HCT116 (cell line): ENCODE results near the gene HLA-DPA1. TPM values are rescaled to one million over a fixed set of nuclear protein-coding genes. Genes with fewer than 3 reads are reported as not detected.

Source experiments
- ATAC-seq: fragments of 200-7000 bp; cut with Tn5 transposase; 2 replicates; pipeline ENCODE4 v1.9.1; 2020; ENCODE audit warnings: mild to moderate bottlenecking, moderate library complexity
- BruUV-seq: library from RNA; stranded (reverse); fragments of 400-500 nt; replicated peaks from 2 replicates; lab custom pipeline; 2021; lab: Mats Ljungman, UMichigan
- CTCF ChIA-PET: fragments of 300-600 bp; sonication (Branson Sonifier 250); formaldehyde crosslinking; loops from one replicate; lab custom pipeline; 2021; ENCODE audit warnings: antibody characterized with exemption; lab: Charles Lee
- POLR2A ChIA-PET: fragments of 300-600, 350-600 bp; sonication (Branson Sonifier 250); formaldehyde crosslinking; loops from one replicate; lab custom pipeline; 2021; ENCODE audit warnings: antibody characterized with exemption; lab: Charles Lee
- RAD21 ChIA-PET, 2 experiments: fragments of 300-600 bp; sonication (Branson Sonifier 250); formaldehyde crosslinking; loops; one replicate each; lab custom pipeline; 2023; ENCODE audit warnings: low total read pairs in 2 of 2; ENCODE audit not compliant: uncharacterized antibody in 2 of 2, unreplicated experiment in 2 of 2, low non-redundant PET in 1 of 2; lab: Charles Lee
- DNase-seq: peaks from one replicate; pipeline ENCODE4 v3.0.0-alpha.2; 2010; ENCODE audit warnings: low read depth, low spot score
- H2AFZ ChIP-seq: fragments of 200-600 bp; shearing (Covaris generic), sonication (generic); 2 replicates; pipeline ENCODE4 v1.6.1; 2017; ENCODE audit warnings: low read depth, mixed run types, mixed read lengths, antibody characterized with exemption, low read length; ENCODE audit not compliant: poor library complexity, severe bottlenecking
- H3K27ac ChIP-seq: 2 replicates; pipeline ENCODE4 v1.5.1; 2012; ENCODE audit warnings: low read depth, low read length
- H3K27me3 ChIP-seq: fragments of 200-600 bp; sonication (generic); 2 replicates; pipeline ENCODE4 v1.6.1; 2016; ENCODE audit warnings: mixed run types, low read length, mixed read lengths; ENCODE audit not compliant: insufficient read depth
- H3K36me3 ChIP-seq, 2 experiments: fragments of 200-500 bp in 1 of 2; fragments of 200-600 bp in 1 of 2; sonication (Bioruptor generic) in 1 of 2; sonication (generic) in 1 of 2; 2 replicates each; pipeline versions ENCODE4 v1.5.1 to v1.6.1; 2014 to 2016; ENCODE audit warnings: low read length in 2 of 2, inconsistent platforms in 1 of 2, mixed read lengths in 1 of 2, mixed run types in 1 of 2; ENCODE audit not compliant: insufficient read depth in 2 of 2, control insufficient read depth in 1 of 2
- H3K4me1 ChIP-seq, 2 experiments: fragments of 200-600 bp in 1 of 2; sonication (generic) in 1 of 2; 2 replicates each; pipeline versions ENCODE4 v1.5.1 to v1.6.1; 2012 to 2017; ENCODE audit warnings: low read length in 2 of 2, inconsistent platforms in 1 of 2, mild to moderate bottlenecking in 1 of 2, mixed read lengths in 1 of 2, mixed run types in 1 of 2, moderate library complexity in 1 of 2; ENCODE audit not compliant: insufficient read depth in 2 of 2, control insufficient read depth in 1 of 2
- H3K4me2 ChIP-seq: fragments of 200-600 bp; sonication (generic); 2 replicates; pipeline ENCODE4 v1.6.1; 2017; ENCODE audit warnings: mixed run types, low read length, mixed read lengths
- H3K4me3 ChIP-seq, 2 experiments: fragments of 200-600 bp in 1 of 2; sonication (generic) in 1 of 2; replicated peaks in 1 of 2; 2 replicates each; pipeline ENCODE4 v1.5.1; 2011 to 2016; ENCODE audit warnings: low read length in 2 of 2, control low read depth in 1 of 2, low read depth in 1 of 2, mild to moderate bottlenecking in 1 of 2, mixed read lengths in 1 of 2, mixed run types in 1 of 2
- H3K79me2 ChIP-seq: fragments of 200-600 bp; sonication (generic); 2 replicates; pipeline ENCODE4 v1.6.1; 2017; ENCODE audit warnings: mild to moderate bottlenecking, mixed run types, low read length, moderate library complexity, mixed read lengths; ENCODE audit not compliant: insufficient read depth
- H3K9ac ChIP-seq: fragments of 200-600 bp; sonication (generic); 2 replicates; pipeline ENCODE4 v1.6.1; 2016; ENCODE audit warnings: low read length, mixed read lengths
- H3K9me2 ChIP-seq: fragments of 200-600 bp; sonication (generic), shearing (Covaris generic); 2 replicates; pipeline ENCODE4 v1.6.1; 2017; ENCODE audit warnings: mixed run types, mild to moderate bottlenecking, moderate library complexity; ENCODE audit not compliant: insufficient read depth
- H3K9me3 ChIP-seq, 2 experiments: fragments of 200-500 bp in 1 of 2; fragments of 200-600 bp in 1 of 2; sonication (Bioruptor generic) in 1 of 2; sonication (generic) in 1 of 2; 2 replicates each; pipeline ENCODE4 v1.6.1; 2014 to 2017; ENCODE audit warnings: low read length in 2 of 2, mixed read lengths in 2 of 2, inconsistent platforms in 1 of 2, low read depth in 1 of 2, mild to moderate bottlenecking in 1 of 2, mixed run types in 1 of 2, moderate library complexity in 1 of 2; ENCODE audit not compliant: control insufficient read depth in 1 of 2, insufficient read depth in 1 of 2
- H4K20me1 ChIP-seq: fragments of 200-600 bp; sonication (generic), shearing (Covaris generic); 2 replicates; pipeline ENCODE4 v1.6.1; 2017; ENCODE audit warnings: mixed run types, mild to moderate bottlenecking, moderate library complexity; ENCODE audit not compliant: insufficient read depth
- CBX3 ChIP-seq: IDR thresholded peaks from 2 replicates; pipeline ENCODE4 v1.6.1; 2012; ENCODE audit warnings: low read depth
- CEBPB ChIP-seq: IDR thresholded peaks from 2 replicates; pipeline ENCODE4 v1.6.1; 2012; ENCODE audit warnings: low read depth
- EGR1 ChIP-seq: IDR thresholded peaks from 2 replicates; pipeline ENCODE4 v1.6.1; 2012; ENCODE audit warnings: low read depth
- ELF1 ChIP-seq: IDR thresholded peaks from 2 replicates; pipeline ENCODE4 v1.6.1; 2012; ENCODE audit warnings: low read depth, borderline replicate concordance
- EZH2phosphoT487 ChIP-seq: fragments of 200-600 bp; IDR thresholded peaks from 2 replicates; pipeline ENCODE4 v1.6.1; 2018; ENCODE audit warnings: antibody characterized with exemption, borderline replicate concordance
- JUND ChIP-seq: IDR thresholded peaks from 2 replicates; pipeline ENCODE4 v1.6.1; 2012
- POLR2A ChIP-seq: IDR thresholded peaks from 2 replicates; pipeline ENCODE4 v1.7.0; 2011; ENCODE audit warnings: borderline replicate concordance; ENCODE audit not compliant: insufficient read depth, insufficient read length; ENCODE audit errors: extremely low read depth
- RAD21 ChIP-seq: IDR thresholded peaks from 2 replicates; pipeline ENCODE4 v1.6.1; 2012; ENCODE audit warnings: low read depth, mild to moderate bottlenecking
- SRF ChIP-seq: IDR thresholded peaks from 2 replicates; pipeline ENCODE4 v1.6.1; 2012; ENCODE audit warnings: low read depth
- TCF7L2 ChIP-seq: IDR thresholded peaks from 2 replicates; pipeline ENCODE4 v1.7.0; 2011; ENCODE audit warnings: borderline replicate concordance, inconsistent platforms; ENCODE audit not compliant: insufficient read depth, insufficient read length; ENCODE audit errors: extremely low read depth
- ZNF274 ChIP-seq: fragments of 200-500 bp; sonication (Bioruptor generic); IDR thresholded peaks from 2 replicates; pipeline ENCODE4 v1.6.1; 2014; ENCODE audit warnings: mild to moderate bottlenecking, low read depth, low read length, inconsistent platforms
- intact Hi-C: fragments of 100-400 bp; cut with micrococcal nuclease; formaldehyde crosslinking; loops from 2 replicates; pipeline ENCODE4 v1.10.0; 2022
- total RNA-seq: library from RNA; stranded (reverse); gene quantifications from one replicate; pipeline ENCODE4 v1.2.1, GENCODE V29; 2021; ENCODE audit not compliant: unreplicated experiment
- TF ChIP-seq, protein P1 (sequence below), 3 experiments: fragments of 200-600 bp in 1 of 3; sonication (generic) in 1 of 3; IDR thresholded peaks in 2 of 3; conservative IDR thresholded peaks in 1 of 3; 2 replicates each; pipeline ENCODE4 v1.5.1; 2012 to 2017; ENCODE audit warnings: low read depth in 2 of 3, low read length in 2 of 3, antibody characterized with exemption in 1 of 3, borderline replicate concordance in 1 of 3, control low read depth in 1 of 3, mild to moderate bottlenecking in 1 of 3, mixed read lengths in 1 of 3, mixed run types in 1 of 3, moderate library complexity in 1 of 3; ENCODE audit not compliant: insufficient read depth in 1 of 3
- TF ChIP-seq, protein P2 (sequence below): IDR thresholded peaks from 2 replicates; pipeline ENCODE4 v1.6.1; 2012

The HLA-DPA1 gene
- total RNA-seq, 1 experiment from 2014 or later = 0.89 TPM

DNA sequence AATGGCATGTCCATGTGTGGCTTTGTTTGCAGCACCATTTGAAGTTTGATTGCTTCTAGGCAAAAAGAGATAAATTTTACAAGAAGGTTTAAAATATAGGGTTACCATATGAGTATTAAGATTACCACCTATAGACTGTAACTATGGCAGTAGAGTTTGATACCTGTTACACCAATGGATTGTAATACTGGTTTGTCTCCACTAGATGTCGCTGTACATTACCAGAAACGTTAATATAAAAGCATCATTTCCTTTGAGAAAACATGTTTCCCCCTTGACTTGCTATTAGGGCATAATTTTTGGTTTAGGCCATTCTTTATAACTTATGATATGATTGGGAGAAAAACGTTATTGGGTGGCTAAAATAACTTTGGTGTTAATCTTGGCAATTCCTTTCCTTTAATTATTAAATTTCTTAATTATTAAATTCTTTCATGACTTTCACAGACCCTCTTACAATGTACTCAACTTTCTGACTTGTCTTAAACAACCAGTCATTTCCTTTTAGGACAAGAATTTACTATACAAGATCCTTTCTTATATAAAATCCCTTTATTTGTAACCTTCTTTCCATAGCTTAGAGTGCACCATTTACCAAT is 45.2 kb upstream of the HLA-DPA1 start:
- peak; percentile 70 for ATAC-seq
- Histone ChIP-seq H3K4me3 (no peak overlapping the region), H3K9ac (no peak overlapping the region), H3K79me2 (no peaks in the 10 kb centered on the region), H3K27me3 (peaks cover 14% of the 10 kb centered on the region; the same call in 1 of the 2 replicates), H3K9me2 (no peaks in the 10 kb centered on the region), H2AFZ (peak overlapping the region; percentile 47), H3K4me2 (no peak overlapping the region), H4K20me1 (no peaks in the 10 kb centered on the region), H3K36me3 (no peaks in the 10 kb centered on the region), H3K9me3 (no peaks in the 10 kb centered on the region), H3K27ac (no peak overlapping the region), H3K4me1 (peaks cover 0 to 4% of the 10 kb centered on the region in 2 experiments; a peak in 1 of 4 replicates)
- peak; percentile 46 for DNase-seq
- intact Hi-C loops = loop anchor here (1.0 kb wide), 1 partner anchor 131 kb away; no protein-coding TSS in a partner anchor
- ChIA-PET CTCF (interaction anchor here (0.8 kb wide), 1 partner anchor 131 kb away, joined by 5 read pairs; no protein-coding TSS in a partner anchor), POLR2A (no interaction called here), RAD21 (no interaction called here)
- TF ChIP-seq, protein P1, sequence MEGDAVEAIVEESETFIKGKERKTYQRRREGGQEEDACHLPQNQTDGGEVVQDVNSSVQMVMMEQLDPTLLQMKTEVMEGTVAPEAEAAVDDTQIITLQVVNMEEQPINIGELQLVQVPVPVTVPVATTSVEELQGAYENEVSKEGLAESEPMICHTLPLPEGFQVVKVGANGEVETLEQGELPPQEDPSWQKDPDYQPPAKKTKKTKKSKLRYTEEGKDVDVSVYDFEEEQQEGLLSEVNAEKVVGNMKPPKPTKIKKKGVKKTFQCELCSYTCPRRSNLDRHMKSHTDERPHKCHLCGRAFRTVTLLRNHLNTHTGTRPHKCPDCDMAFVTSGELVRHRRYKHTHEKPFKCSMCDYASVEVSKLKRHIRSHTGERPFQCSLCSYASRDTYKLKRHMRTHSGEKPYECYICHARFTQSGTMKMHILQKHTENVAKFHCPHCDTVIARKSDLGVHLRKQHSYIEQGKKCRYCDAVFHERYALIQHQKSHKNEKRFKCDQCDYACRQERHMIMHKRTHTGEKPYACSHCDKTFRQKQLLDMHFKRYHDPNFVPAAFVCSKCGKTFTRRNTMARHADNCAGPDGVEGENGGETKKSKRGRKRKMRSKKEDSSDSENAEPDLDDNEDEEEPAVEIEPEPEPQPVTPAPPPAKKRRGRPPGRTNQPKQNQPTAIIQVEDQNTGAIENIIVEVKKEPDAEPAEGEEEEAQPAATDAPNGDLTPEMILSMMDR (IDR thresholded peaks at IDR 0.05 in 2 of 3, conservative IDR thresholded peaks at IDR 0.05 in 1 of 3; ENCODE audit: borderline replicate concordance in 1 of 3, insufficient read depth in 1 of 3, low read depth in 2 of 3, low read length in 2 of 3) = peak; percentile 60 to 84 (median 74)
- TF ChIP-seq CEBPB (no peak), RAD21 (peak; percentile 70)
- no TSS peak for BruUV-seq

DNA sequence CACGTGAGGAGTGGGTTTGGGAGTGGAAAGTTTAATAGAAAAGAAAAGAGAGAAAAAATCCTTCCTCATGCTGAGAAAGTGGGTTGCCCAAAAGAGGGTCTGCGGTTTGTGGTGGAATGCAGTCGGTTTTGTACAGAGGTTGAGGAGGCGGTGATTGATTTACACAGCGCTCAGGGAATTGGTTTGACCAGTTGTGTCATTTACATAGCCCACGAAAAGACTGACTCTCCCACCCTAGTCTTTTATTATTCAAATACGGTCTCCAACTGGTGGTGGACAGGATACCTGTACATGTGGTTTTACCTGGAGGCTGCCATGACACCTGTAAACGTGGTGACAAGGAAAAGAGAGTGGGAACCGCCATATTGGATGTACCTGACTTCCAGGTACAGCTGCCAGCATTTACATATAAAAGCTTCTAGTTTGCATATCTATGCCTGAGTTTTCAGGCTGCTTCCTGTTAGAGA is 44.4 kb upstream of the HLA-DPA1 start:
- H3K9me2 ChIP-seq = no peaks in the 10 kb centered on the region
- ChIA-PET CTCF (no interaction called here), POLR2A (no interaction called here), RAD21 (no interaction called here)
- intact Hi-C loops = loop anchor here (1.0 kb wide), 1 partner anchor 131 kb away; no protein-coding TSS in a partner anchor
- peak overlapping the region; percentile 4 for H2AFZ ChIP-seq
- H3K36me3 ChIP-seq = no peaks in the 10 kb centered on the region
- no peak overlapping the region for H3K4me3 ChIP-seq
- no peak overlapping the region for H3K9ac ChIP-seq
- no peak overlapping the region for H3K27ac ChIP-seq
- DNase-seq (no peak), ATAC-seq (no peak)
- no peaks in the 10 kb centered on the region for H3K4me1 ChIP-seq
- no TSS peak for BruUV-seq
- H3K79me2 ChIP-seq = no peaks in the 10 kb centered on the region
- H3K9me3 ChIP-seq = no peaks in the 10 kb centered on the region
- peaks cover 16% of the 10 kb centered on the region; the same call in 1 of the 2 replicates for H3K27me3 ChIP-seq
- H4K20me1 ChIP-seq = no peaks in the 10 kb centered on the region
- H3K4me2 ChIP-seq = no peak overlapping the region
- no peak for TF ChIP-seq EZH2phosphoT487
- TF ChIP-seq, protein P1 (IDR thresholded peaks at IDR 0.05 in 2 of 3, conservative IDR thresholded peaks at IDR 0.05 in 1 of 3; ENCODE audit: borderline replicate concordance in 1 of 3, insufficient read depth in 1 of 3, low read depth in 2 of 3, low read length in 2 of 3) = no peak
- TF ChIP-seq, protein P2, sequence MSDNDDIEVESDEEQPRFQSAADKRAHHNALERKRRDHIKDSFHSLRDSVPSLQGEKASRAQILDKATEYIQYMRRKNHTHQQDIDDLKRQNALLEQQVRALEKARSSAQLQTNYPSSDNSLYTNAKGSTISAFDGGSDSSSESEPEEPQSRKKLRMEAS = no peak
- TF ChIP-seq ZNF274 = no peak
- no peak for TF ChIP-seq EGR1
- no peak for TF ChIP-seq POLR2A
- TF ChIP-seq CEBPB = no peak
- TF ChIP-seq JUND = no peak
- no peak for TF ChIP-seq SRF
- no peak for TF ChIP-seq ELF1
- TF ChIP-seq CBX3 = no peak
- no peak for TF ChIP-seq TCF7L2
